Loucy (cell line): ENCODE measurements around the gene PBX1.

Experiments used
- EZH2phosphoT487 ChIP-seq: fragments of 200-600 bp; IDR thresholded peaks from 2 replicates; pipeline ENCODE4 v1.6.1; 2018; ENCODE audit warnings: antibody characterized with exemption, mild to moderate bottlenecking, moderate library complexity, borderline replicate concordance
- TF ChIP-seq, protein P1 (sequence below): fragments of 200-600 bp; sonication (generic); conservative IDR thresholded peaks from 2 replicates; pipeline ENCODE4 v1.5.1; 2014; ENCODE audit warnings: mild to moderate bottlenecking, antibody characterized with exemption, low read length

DNA sequence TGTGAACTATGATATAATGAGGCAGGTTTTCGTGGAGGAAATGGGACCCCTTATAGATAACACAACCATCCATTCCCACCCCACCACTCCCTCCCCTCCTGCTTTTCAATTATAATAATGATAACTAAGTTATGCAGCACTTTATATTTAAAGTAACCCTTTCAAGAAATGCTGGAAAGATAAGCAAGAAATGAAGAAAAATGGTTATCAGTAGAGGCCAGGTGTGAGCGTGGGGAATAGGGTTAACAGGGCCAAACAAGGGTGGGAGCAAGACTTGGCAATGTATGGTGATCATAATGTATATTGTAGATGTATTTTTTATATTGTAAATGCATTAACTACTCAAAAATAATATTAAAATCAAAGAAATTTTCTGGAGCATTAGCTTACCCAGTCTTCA, 133.4 kb downstream of the PBX1 start:
- TF ChIP-seq, protein P1, sequence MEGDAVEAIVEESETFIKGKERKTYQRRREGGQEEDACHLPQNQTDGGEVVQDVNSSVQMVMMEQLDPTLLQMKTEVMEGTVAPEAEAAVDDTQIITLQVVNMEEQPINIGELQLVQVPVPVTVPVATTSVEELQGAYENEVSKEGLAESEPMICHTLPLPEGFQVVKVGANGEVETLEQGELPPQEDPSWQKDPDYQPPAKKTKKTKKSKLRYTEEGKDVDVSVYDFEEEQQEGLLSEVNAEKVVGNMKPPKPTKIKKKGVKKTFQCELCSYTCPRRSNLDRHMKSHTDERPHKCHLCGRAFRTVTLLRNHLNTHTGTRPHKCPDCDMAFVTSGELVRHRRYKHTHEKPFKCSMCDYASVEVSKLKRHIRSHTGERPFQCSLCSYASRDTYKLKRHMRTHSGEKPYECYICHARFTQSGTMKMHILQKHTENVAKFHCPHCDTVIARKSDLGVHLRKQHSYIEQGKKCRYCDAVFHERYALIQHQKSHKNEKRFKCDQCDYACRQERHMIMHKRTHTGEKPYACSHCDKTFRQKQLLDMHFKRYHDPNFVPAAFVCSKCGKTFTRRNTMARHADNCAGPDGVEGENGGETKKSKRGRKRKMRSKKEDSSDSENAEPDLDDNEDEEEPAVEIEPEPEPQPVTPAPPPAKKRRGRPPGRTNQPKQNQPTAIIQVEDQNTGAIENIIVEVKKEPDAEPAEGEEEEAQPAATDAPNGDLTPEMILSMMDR = no peak
- no peak for TF ChIP-seq EZH2phosphoT487
